SK-N-SH (cell line): ENCODE results near the gene MEIKIN. TPM values are rescaled to one million over a fixed set of nuclear protein-coding genes. Genes with fewer than 3 reads are reported as not detected.

ENCODE experiments used
- CTCF ChIA-PET: fragments of 300-600, 350-600 bp; formaldehyde crosslinking; extraction: SDS; loops from one replicate; lab custom pipeline; 2021; lab: Yijun Ruan, JAX
- POLR2A ChIA-PET: fragments of 350-600 bp; sonication (Branson Sonifier 250); formaldehyde crosslinking; extraction: SDS; loops from one replicate; lab custom pipeline; 2020; ENCODE audit warnings: antibody characterized with exemption, inconsistent platforms; lab: Yijun Ruan, JAX
- DNase-seq: peaks from one replicate; pipeline ENCODE4 v3.0.0; 2012
- H2AFZ ChIP-seq: fragments of 200-600 bp; sonication (generic); 2 replicates; pipeline ENCODE4 v1.8.1; 2016; ENCODE audit warnings: antibody characterized with exemption, mild to moderate bottlenecking, low read depth
- H3F3A ChIP-seq: fragments of 200-600 bp; sonication (generic); replicated peaks from 2 replicates; pipeline ENCODE3; 2016; ENCODE audit warnings: antibody characterized with exemption, mild to moderate bottlenecking; ENCODE audit not compliant: insufficient read depth
- H3K27ac ChIP-seq, 2 experiments: fragments of 200-500 bp in 1 of 2; fragments of 200-600 bp in 1 of 2; sonication (Bioruptor generic) in 1 of 2; sonication (generic), shearing (Covaris generic) in 1 of 2; 2 replicates each; pipeline versions ENCODE4 v1.5.1 to v1.6.1; 2014 to 2016; ENCODE audit warnings: low read depth in 2 of 2, inconsistent platforms in 1 of 2, low read length in 1 of 2, mild to moderate bottlenecking in 1 of 2, mixed read lengths in 1 of 2
- H3K27me3 ChIP-seq: fragments of 200-600 bp; sonication (generic), shearing (Covaris generic); 2 replicates; pipeline ENCODE4 v1.6.1; 2016; ENCODE audit warnings: mixed run types; ENCODE audit not compliant: insufficient read depth
- H3K36me3 ChIP-seq, 2 experiments: fragments of 200-500 bp in 1 of 2; fragments of 200-600 bp in 1 of 2; sonication (Bioruptor generic) in 1 of 2; sonication (generic) in 1 of 2; replicated peaks in 1 of 2; 2 replicates each; pipeline versions ENCODE3 to v1.5.1; 2014 to 2016; ENCODE audit warnings: low read length in 1 of 2, mild to moderate bottlenecking in 1 of 2; ENCODE audit not compliant: insufficient read depth in 2 of 2, control insufficient read depth in 1 of 2
- H3K4me1 ChIP-seq, 2 experiments: fragments of 200-500 bp in 1 of 2; fragments of 200-600 bp in 1 of 2; sonication (Bioruptor generic) in 1 of 2; sonication (generic), shearing (Covaris generic) in 1 of 2; 2 replicates each; pipeline versions ENCODE4 v1.5.1 to v1.6.1; 2014 to 2016; ENCODE audit warnings: low read depth in 1 of 2, low read length in 1 of 2, mixed run types in 1 of 2; ENCODE audit not compliant: insufficient read depth in 2 of 2, control insufficient read depth in 1 of 2
- H3K4me2 ChIP-seq: fragments of 200-600 bp; sonication (generic), shearing (Covaris generic); 2 replicates; pipeline ENCODE4 v1.6.1; 2017; ENCODE audit warnings: mixed run types
- H3K4me3 ChIP-seq, 2 experiments: fragments of 200-500 bp in 1 of 2; fragments of 200-600 bp in 1 of 2; sonication (Bioruptor generic) in 1 of 2; sonication (generic), shearing (Covaris generic) in 1 of 2; 2 replicates each; pipeline versions ENCODE4 v1.5.1 to v1.8.1; 2014 to 2016; ENCODE audit warnings: low read depth in 2 of 2, inconsistent platforms in 1 of 2, low read length in 1 of 2, mild to moderate bottlenecking in 1 of 2, mixed read lengths in 1 of 2, moderate library complexity in 1 of 2
- H3K79me2 ChIP-seq: fragments of 200-600 bp; sonication (generic); 2 replicates; pipeline ENCODE4 v1.8.1; 2017; ENCODE audit warnings: mild to moderate bottlenecking; ENCODE audit not compliant: insufficient read depth
- H3K9ac ChIP-seq: fragments of 200-600 bp; sonication (generic); 2 replicates; pipeline ENCODE4 v1.6.1; 2017; ENCODE audit warnings: mixed run types
- H3K9me2 ChIP-seq: fragments of 200-600 bp; sonication (generic); 2 replicates; pipeline ENCODE4 v1.6.1; 2017; ENCODE audit warnings: mixed run types
- H3K9me3 ChIP-seq: fragments of 200-600 bp; sonication (generic); 2 replicates; pipeline ENCODE4 v1.6.1; 2017; ENCODE audit warnings: mixed run types, mild to moderate bottlenecking, moderate library complexity
- H4K20me1 ChIP-seq: fragments of 200-600 bp; sonication (generic); 2 replicates; pipeline ENCODE4 v1.6.1; 2017; ENCODE audit warnings: mild to moderate bottlenecking, mixed run types; ENCODE audit not compliant: insufficient read depth
- ELF1 ChIP-seq: IDR thresholded peaks from 2 replicates; pipeline ENCODE4 v1.4.0; 2012
- FOXM1 ChIP-seq: IDR thresholded peaks from 2 replicates; pipeline ENCODE4 v1.4.0; 2012; ENCODE audit warnings: low read depth, mild to moderate bottlenecking
- GATA2 ChIP-seq: sonication (generic); formaldehyde crosslinking; IDR thresholded peaks from 2 replicates; pipeline ENCODE4 v1.5.0; 2020; ENCODE audit warnings: mild to moderate bottlenecking, missing genetic modification reagents
- MEF2A ChIP-seq: IDR thresholded peaks from 2 replicates; pipeline ENCODE4 v1.4.0; 2012; ENCODE audit warnings: low read depth, borderline replicate concordance
- MXI1 ChIP-seq: IDR thresholded peaks from 2 replicates; pipeline ENCODE4 v1.6.1; 2012; ENCODE audit warnings: mild to moderate bottlenecking, low read depth, low read length, improper control_type of control experiment
- NRF1 ChIP-seq: IDR thresholded peaks from 2 replicates; pipeline ENCODE4 v1.6.1; 2012; ENCODE audit warnings: low read depth, mild to moderate bottlenecking, low read length
- PBX3 ChIP-seq: IDR thresholded peaks from 2 replicates; pipeline ENCODE4; 2012
- RAD21 ChIP-seq: IDR thresholded peaks from 2 replicates; pipeline ENCODE4 v1.6.1; 2012; ENCODE audit warnings: mild to moderate bottlenecking, low read length
- RFX5 ChIP-seq: IDR thresholded peaks from 2 replicates; pipeline ENCODE4 v1.6.1; 2012; ENCODE audit warnings: mild to moderate bottlenecking, improper control_type of control experiment, low read length
- RXRA ChIP-seq: IDR thresholded peaks from 2 replicates; pipeline ENCODE4 v1.4.0; 2012; ENCODE audit warnings: low read depth, mild to moderate bottlenecking, borderline replicate concordance
- TCF12 ChIP-seq: IDR thresholded peaks from 2 replicates; pipeline ENCODE4 v1.4.0; 2012
- USF1 ChIP-seq: IDR thresholded peaks from 2 replicates; pipeline ENCODE4 v1.4.0; 2012; ENCODE audit warnings: low read depth, borderline replicate concordance
- USF2 ChIP-seq: fragments of 150-350 bp; IDR thresholded peaks from 2 replicates; pipeline ENCODE4 v1.6.1; 2017; ENCODE audit warnings: antibody characterized with exemption, low read length, low read depth, borderline replicate concordance
- WGBS: methylation state at CpG from one replicate; pipeline ENCODE4 v1.1.6; 2017; ENCODE audit warnings: low lambda C conversion rate; 5-methylcytosine and 5-hydroxymethylcytosine counted together
- polyA plus RNA-seq, 3 experiments: library from polyadenylated mRNA; depleted of rRNA; stranded (reverse); fragments of >200 nt; gene quantifications; 2 replicates each; pipeline ENCODE4 v1.2.3, GENCODE V29; 2012

Gene MEIKIN
- polyA plus RNA-seq, 1 of the 3 experiments (the other 2 are of a cell fraction): not detected

- WGBS: 96% methylated on average over 2 of the region's 2 CpGs
- TF ChIP-seq RFX5: no peak
- no peak for TF ChIP-seq MEF2A
- TF ChIP-seq NRF1: no peak
- TF ChIP-seq TCF12: no peak
- no peak for TF ChIP-seq RXRA
- Histone ChIP-seq H3K9ac (no peak overlapping the region), H2AFZ (no peak overlapping the region), H3K4me1 (peaks cover 0 to 8% of the 10 kb centered on the region in 2 experiments; a peak in 1 of 4 replicates), H3K9me3 (no peaks in the 10 kb centered on the region), H3K27ac (no peak overlapping the region), H3K9me2 (no peaks in the 10 kb centered on the region), H3F3A (peaks cover 3% of the 10 kb centered on the region), H3K79me2 (peaks cover 100% of the 10 kb centered on the region), H3K4me2 (no peak overlapping the region), H3K27me3 (no peaks in the 10 kb centered on the region), H3K4me3 (no peak overlapping the region), H3K36me3 (peaks cover 0 to 2% of the 10 kb centered on the region in 2 experiments), H4K20me1 (peaks cover 63% of the 10 kb centered on the region)
- DNase-seq: no peak
- CTCF ChIA-PET: no interaction called here
- POLR2A ChIA-PET: no interaction called here
Measured at GRCh38 chr5:131760793-131761192, 184.7 kb downstream of the MEIKIN start.

- peaks cover 63% of the 10 kb centered on the region for H4K20me1 ChIP-seq
- H3K79me2 ChIP-seq: peaks cover 100% of the 10 kb centered on the region
- H3K9ac ChIP-seq: no peak overlapping the region
- H3K9me2 ChIP-seq: no peaks in the 10 kb centered on the region
- H3F3A ChIP-seq: peaks cover 3% of the 10 kb centered on the region
- 100% methylated on average over 1 of the region's 1 CpG for WGBS
- H2AFZ ChIP-seq: no peak overlapping the region
- H3K4me1 ChIP-seq: peaks cover 0 to 8% of the 10 kb centered on the region in 2 experiments; a peak in 1 of 4 replicates
- H3K4me3 ChIP-seq: no peak overlapping the region
- no peak for TF ChIP-seq ELF1
- TF ChIP-seq USF1: no peak
- no peaks in the 10 kb centered on the region for H3K9me3 ChIP-seq
- no peak overlapping the region for H3K4me2 ChIP-seq
- H3K36me3 ChIP-seq: peaks cover 0 to 2% of the 10 kb centered on the region in 2 experiments
- ChIA-PET CTCF (no interaction called here), POLR2A (no interaction called here)
- no peak for DNase-seq
- no peak overlapping the region for H3K27ac ChIP-seq
- no peaks in the 10 kb centered on the region for H3K27me3 ChIP-seq
Measured at GRCh38 chr5:131759704-131760103, 185.8 kb downstream of the MEIKIN start.

GRCh38 chr5:131758520-131758900, 187.0 kb downstream of the MEIKIN start:
- H3F3A ChIP-seq: peaks cover 3% of the 10 kb centered on the region
- H3K4me2 ChIP-seq: no peak overlapping the region
- no peak overlapping the region for H3K27ac ChIP-seq
- TF ChIP-seq RXRA (no peak), FOXM1 (no peak), USF1 (no peak), RAD21 (no peak), GATA2 (CRISPR knock-in tag) (no peak), MXI1 (no peak), PBX3 (no peak), USF2 (no peak)
- H3K4me3 ChIP-seq: no peak overlapping the region
- no peak overlapping the region for H2AFZ ChIP-seq
- peaks cover 0 to 2% of the 10 kb centered on the region in 2 experiments for H3K36me3 ChIP-seq
- H4K20me1 ChIP-seq: peaks cover 71% of the 10 kb centered on the region
- H3K9me2 ChIP-seq: no peaks in the 10 kb centered on the region
- 71% methylated on average over 3 of the region's 3 CpGs for WGBS
- CTCF ChIA-PET: no interaction called here
- no peak overlapping the region for H3K9ac ChIP-seq
- DNase-seq: no peak
- peaks cover 0 to 8% of the 10 kb centered on the region in 2 experiments; a peak in 1 of 4 replicates for H3K4me1 ChIP-seq
- no peaks in the 10 kb centered on the region for H3K27me3 ChIP-seq
- no peaks in the 10 kb centered on the region for H3K9me3 ChIP-seq
- H3K79me2 ChIP-seq: peaks cover 99% of the 10 kb centered on the region
- POLR2A ChIA-PET: no interaction called here
